Measurements from ENCODE around the gene ZC3H11A. TPM values are rescaled to one million over a fixed set of nuclear protein-coding genes. Genes with fewer than 3 reads are reported as not detected.

The ZC3H11A gene
- total RNA-seq, 1 donor from 2014 or later: 50.1 TPM

DNA sequence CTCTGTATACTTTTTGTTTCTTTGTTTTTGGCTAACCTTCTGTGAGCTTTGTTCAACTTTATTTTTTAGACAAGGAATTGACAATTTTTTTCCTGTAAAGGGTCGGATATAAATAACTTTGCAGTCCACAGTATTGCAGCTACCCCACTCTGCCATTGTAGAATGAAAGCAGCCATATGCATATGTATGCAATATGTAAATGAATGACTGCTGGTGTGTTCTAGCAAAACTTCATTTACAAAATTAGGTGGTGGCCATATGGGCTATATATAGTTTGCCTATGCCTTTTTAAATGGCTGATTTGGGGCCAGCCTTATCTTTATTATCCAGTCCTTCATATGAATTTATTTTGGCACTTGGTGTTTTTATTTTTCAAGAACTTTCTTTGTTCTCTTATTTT lies 48.0 kb downstream of the ZC3H11A start:
- Histone ChIP-seq H3K4me3 (no peak overlapping the region), H3K9me3 (replicated peaks) (no peaks in the 10 kb centered on the region), H3K36me3 (peaks cover 90% of the 10 kb centered on the region), H3K27me3 (ENCODE audit: low read depth) (no peaks in the 10 kb centered on the region), H3K27ac (replicated peaks) (no peak overlapping the region), H3K4me1 (peaks cover 12% of the 10 kb centered on the region)
- no peak for DNase-seq
- intact Hi-C loops (cut with micrococcal nuclease): no loop called here
- TF ChIP-seq, protein P1, sequence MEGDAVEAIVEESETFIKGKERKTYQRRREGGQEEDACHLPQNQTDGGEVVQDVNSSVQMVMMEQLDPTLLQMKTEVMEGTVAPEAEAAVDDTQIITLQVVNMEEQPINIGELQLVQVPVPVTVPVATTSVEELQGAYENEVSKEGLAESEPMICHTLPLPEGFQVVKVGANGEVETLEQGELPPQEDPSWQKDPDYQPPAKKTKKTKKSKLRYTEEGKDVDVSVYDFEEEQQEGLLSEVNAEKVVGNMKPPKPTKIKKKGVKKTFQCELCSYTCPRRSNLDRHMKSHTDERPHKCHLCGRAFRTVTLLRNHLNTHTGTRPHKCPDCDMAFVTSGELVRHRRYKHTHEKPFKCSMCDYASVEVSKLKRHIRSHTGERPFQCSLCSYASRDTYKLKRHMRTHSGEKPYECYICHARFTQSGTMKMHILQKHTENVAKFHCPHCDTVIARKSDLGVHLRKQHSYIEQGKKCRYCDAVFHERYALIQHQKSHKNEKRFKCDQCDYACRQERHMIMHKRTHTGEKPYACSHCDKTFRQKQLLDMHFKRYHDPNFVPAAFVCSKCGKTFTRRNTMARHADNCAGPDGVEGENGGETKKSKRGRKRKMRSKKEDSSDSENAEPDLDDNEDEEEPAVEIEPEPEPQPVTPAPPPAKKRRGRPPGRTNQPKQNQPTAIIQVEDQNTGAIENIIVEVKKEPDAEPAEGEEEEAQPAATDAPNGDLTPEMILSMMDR (IDR thresholded peaks at IDR 0.05; ENCODE audit: borderline replicate concordance): no peak

Other genes starting within 250 kb of the ZC3H11A start
- gene ATP2B4, start 168.8 kb upstream of the ZC3H11A start, total RNA-seq: 97.7 TPM
- not detected for gene LAX1, start 30.4 kb upstream of the ZC3H11A start, total RNA-seq
- gene ZBED6, start within 50 bp of the ZC3H11A start, total RNA-seq: 11.1 TPM
- gene SNRPE, start 66.0 kb downstream of the ZC3H11A start, total RNA-seq: 46.7 TPM